ENCODE measurements around the gene IQSEC1.

IQSEC1 gene

DNA sequence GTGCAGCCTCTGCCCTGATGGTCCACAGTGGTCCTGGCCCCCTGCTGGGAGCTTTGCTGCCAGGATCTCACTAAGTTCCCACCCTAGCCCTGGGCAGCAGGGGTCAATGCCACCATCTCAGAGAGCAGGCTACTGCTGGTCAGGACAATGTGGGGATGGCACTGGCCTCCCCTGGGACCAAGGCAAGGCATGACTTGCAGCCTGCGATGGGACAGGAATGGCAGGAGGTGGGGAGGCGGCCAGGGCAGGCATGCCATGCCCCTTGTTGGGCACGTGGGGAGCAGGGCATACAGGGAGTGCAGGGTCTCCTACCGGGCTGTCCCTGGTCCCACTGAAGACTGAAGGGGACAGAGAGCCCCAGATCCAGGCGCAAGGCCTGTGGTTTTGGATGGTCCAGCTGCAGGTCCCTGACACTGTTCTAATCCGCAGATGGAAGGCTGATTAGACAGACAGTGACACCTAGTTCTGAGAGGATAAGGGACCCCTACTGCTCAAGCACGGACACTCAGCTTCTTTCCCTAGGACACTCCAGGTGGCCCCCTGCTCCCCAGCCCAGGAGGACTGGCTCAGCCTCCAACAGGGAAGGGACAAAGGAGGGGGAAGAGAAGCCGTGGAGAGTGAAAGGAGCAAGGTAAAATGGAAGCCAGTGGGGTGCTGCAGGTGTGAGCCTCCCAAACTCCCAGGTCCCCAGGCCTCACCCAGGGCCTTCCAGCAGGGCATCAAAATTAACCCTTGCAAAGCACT is 162.7 kb downstream of the IQSEC1 start:
- no peak for DNase-seq (ENCODE audit: low read depth in 2 of 2, low spot score in 1 of 2)

DNA sequence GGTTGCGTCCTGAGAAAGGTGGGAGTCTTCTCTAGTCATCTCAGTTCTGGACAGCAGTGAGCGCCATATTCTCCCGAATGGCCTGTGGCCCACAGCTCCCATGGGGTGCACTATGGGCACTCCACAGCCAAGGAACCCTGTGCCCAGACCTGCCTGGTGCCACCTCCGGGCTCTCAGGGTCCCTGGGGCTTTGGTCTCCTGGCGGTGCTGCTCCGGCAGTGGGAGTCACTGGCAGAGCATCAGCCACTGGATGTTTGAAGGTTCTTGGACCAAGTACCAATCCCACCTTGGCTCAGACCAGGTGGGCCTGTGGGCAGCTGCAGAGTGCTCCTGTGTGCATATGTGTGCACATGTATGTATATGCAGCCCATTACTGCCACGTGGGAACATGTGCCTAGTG is 163.5 kb downstream of the IQSEC1 start:
- DNase-seq (ENCODE audit: low read depth in 2 of 2, low spot score in 1 of 2), result no peak

DNA sequence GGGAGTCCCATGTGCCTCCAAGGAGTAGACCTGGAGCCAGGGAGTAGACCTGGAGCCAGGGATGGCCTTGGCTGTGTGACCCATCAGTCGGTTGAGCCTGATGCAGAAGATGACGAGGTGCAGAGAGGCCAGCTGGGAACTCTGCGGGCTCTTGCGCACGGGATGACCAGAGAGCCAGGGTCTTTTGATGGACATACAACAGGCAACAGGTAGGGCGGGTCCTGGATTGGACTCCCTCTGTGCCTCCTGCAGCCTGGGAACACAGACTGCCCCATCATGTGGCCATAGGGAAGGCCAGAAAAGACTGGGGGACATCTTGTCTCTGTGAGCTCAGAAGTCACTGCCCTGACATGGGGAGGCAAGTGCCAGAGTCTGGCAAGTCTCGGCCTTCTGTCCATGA is 164.4 kb downstream of the IQSEC1 start:
- no peak for DNase-seq (ENCODE audit: low read depth in 2 of 2, low spot score in 1 of 2)

DNA sequence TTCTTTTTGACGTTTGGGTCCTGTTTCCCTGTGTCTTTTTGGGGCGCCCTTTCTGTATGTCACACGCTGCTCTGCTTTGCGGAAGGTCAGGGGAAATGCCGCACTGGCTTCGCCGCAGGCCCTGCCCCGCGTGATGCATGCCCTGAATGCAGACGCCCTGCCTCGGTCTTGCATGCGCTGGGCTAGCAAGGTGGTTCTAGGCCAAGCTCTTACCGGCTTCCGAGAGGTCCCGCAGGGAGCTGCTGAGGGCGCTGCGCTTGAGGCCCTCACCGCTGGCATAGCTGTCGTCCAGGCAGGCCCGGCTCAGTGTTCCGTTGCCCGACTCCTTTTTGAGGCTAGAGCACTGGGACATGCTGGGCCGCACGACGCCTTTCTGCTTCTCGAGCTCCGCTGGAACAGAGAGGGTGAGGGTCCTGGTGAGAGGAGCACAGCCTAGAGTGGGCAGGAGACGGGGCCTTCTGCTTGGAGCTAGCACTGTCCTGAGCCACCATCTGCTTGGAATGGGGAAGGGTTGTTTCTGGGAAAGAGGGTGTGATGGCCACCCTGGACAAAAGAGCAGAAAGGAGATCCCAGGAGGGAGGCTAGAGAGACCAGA is 165.0 kb downstream of the IQSEC1 start:
- no peak for DNase-seq (ENCODE audit: low read depth in 2 of 2, low spot score in 1 of 2)

DNA sequence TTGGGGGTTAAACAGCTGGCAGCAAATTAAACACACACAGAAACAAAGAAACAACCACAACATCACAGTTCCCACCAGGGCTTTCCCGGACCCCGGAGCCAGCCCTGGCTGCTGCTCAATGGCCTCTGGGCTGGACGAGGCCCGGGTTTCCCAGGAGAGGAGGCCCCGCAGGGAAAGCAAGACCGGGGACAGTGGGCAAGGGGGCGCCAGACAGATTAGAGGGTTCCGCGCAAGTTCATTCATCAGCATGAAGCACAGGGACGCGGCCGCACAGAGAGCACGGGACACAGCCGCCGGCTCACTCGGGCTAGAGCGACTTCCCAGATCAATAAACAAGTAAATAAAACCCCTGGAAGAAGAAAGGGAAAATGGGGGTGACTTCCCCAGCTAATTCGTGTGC is 165.5 kb downstream of the IQSEC1 start:
- DNase-seq (ENCODE audit: low read depth in 2 of 2, low spot score in 1 of 2), result no peak

DNA sequence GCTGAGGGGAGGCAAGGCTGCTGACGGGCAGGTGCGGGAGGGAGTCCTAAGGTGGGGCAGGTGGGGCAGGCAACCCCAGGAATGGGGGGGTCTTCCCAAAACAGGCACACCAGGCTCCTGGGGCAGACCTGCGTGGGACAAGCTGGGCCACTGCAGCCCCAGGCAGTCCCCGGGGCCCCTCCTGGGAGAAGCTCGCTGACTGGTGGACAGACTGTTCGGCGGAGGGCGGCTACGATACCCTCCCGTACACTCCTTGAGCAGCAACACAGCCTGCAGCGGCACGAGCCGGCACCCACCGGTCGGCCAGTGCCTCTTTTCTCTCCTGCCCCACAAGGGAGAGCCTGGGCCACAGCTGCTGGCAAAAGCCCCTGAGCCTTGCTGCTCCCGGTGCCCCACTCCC is 165.9 kb downstream of the IQSEC1 start:
- no peak for DNase-seq (ENCODE audit: low read depth in 2 of 2, low spot score in 1 of 2)

DNA sequence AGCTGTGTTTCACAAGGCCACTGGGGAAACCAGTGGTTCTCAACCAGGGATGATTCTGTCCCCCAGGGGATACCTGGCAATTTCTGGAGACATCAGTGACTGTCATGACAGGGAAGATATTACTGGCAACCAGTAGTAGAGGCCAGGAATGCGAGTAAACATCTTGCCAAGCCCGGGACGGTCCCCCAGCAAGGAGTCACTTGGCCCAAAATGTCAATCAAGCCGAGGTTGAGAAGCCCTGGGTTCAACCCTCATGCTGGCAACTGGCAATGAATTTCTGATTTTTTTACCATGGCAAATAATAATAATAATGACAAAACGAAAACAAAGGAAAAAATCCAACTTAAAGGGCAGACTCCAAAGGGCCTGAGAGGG is 166.3 kb downstream of the IQSEC1 start:
- no peak for DNase-seq (ENCODE audit: low read depth in 2 of 2, low spot score in 1 of 2)

DNA sequence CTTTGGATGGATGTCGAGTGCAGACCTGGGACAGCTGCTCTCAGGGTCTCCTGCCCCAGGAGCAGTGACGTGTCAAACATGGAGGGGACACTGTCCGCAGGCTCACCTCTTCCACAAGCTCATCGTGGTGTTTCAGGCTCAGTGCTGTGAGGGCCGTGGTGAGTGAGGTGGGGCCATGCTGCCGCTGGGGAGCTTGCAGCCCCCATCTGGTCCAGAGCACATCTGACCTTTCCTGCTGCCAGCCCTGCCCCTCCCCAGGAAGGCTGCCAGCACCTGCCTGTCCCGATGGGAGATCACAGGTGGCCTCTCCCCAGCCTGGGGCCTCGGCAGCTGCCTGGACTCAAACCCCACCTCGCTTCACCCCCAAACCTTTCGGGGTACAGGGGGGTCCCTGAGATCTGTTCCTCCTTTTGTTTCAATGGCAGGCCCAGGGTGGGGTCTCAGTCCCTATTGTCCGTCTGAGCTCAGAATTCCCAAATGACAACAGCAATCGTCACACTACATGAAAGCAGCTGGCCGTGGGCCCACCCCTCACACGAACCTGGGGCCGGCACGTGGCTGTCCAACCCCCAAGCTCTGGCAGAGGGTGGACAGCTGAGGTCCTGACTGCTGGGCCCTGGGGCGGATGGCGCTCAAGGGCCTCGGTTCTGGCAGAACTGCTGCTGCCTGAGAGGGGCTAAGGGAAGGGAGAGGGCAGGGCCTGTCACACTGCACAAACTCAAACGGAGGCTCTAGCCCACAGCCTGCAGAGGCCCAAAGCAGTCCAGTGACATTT is 166.9 kb downstream of the IQSEC1 start:
- no peak for DNase-seq (ENCODE audit: low read depth in 2 of 2, low spot score in 1 of 2)

DNA sequence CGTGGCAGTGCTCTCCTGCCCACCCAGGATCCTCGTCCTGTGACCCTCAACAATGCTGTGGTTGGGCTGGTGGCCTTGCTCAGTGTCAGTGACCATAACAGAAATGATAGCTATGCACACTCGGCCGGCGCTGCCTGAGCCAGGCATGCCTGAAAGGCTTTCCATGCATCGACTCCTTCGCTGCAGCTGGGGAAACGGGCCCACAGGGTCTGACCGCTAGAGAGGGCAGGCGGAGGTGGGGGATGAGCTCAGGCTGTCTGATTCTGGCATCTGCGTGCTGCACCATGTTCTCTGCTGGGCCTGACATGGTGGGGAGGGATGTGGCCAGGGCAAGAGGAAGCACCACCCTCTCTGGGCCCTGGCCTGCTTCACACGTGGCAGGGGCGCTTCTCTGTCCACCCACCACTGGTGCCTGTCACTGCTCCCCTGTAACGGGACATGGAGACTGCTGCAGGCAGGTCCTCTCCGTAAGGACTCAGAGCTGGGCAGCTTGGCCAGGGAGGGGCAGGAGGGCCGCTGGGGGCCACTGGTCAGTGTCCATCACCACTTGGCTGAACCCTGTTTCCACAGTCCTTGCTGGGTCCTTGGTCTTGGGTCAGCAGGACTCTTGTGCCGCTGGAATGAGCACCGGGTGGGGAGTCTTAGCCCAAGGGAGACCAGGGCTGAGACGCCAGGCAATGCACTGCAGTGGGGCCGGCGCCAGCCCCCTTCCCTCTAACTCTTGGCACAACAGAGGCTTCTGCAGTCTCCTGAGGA is 167.7 kb downstream of the IQSEC1 start:
- DNase-seq (ENCODE audit: low read depth in 2 of 2, low spot score in 1 of 2), result no peak

DNA sequence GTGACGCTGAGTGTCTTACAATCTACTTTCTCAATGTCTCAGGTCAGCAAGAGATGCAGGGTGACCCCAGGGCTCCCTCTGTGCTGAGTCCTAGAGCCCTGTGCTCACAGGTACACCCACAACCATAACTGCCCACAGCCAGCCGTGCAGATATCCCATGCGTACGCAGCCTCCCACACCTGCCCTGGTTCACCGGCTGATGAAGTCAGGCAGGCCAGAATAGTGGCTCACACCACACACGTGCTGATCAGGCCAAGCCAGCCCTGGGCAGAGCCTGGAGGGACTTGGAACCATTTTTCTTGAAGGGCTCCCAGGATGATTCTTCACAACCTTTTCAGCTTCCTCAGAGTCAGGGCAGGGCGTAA is 168.3 kb downstream of the IQSEC1 start:
- DNase-seq (ENCODE audit: low read depth in 2 of 2, low spot score in 1 of 2), result no peak

DNA sequence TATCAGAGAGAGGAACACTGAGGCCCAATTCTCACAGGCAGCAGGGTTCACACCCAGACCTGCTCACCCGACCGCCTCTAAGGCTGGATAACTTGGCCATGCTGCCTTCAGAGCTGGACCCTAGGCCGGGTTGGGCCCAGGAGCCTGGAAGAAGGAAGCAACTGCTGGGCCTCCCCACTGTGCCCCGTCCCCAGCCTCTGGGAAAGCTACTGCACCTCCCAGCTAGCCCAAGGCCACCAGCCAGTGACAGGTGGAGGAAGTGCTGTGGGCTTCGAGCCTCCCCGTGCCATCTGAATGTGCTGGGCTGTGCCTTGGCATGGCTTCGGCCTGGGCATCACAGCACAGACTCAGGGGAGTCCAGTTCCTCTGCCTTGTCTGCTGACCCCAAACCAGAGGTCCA is 169.3 kb downstream of the IQSEC1 start:
- DNase-seq (ENCODE audit: low read depth in 2 of 2, low spot score in 1 of 2), result no peak

DNA sequence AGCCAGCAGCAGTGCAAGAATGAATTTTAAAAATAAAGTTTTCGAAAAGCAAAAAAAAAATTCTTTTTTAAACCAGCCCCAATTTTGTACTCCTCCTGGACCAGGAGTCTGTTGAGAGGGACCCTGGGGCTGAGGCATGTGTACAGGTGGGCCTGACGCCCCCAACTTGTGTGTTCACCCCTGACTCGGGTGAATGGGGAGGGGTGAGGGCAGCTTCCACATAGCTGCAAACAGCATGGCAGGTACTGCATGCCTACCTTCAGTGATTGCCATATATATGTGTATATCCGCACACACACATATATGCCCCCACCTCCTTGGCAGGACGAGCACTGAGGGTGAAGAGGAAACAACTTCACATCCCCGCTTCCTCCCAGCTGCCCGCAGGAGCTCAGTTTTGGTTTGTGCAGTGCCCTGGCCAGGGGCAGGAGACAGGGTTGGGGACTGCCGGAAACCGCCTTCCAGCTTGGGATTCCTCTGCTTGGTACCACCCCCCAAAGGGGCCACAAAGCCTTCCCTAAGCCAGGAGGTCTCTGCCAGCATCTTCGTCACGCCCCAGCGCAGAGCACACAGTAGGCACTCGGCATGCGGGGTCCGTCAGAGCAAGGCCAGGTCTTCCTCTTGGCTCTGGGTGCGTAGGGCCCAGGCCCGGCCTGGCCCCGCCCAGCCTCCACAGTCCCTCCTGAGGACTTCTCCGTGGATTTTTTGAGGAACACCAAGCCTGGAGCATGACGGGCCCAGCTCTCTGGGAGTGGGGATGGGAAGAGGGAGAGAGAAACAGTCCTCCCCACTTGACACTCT is 170.0 kb downstream of the IQSEC1 start:
- no peak for DNase-seq (ENCODE audit: low read depth in 2 of 2, low spot score in 1 of 2)

DNA sequence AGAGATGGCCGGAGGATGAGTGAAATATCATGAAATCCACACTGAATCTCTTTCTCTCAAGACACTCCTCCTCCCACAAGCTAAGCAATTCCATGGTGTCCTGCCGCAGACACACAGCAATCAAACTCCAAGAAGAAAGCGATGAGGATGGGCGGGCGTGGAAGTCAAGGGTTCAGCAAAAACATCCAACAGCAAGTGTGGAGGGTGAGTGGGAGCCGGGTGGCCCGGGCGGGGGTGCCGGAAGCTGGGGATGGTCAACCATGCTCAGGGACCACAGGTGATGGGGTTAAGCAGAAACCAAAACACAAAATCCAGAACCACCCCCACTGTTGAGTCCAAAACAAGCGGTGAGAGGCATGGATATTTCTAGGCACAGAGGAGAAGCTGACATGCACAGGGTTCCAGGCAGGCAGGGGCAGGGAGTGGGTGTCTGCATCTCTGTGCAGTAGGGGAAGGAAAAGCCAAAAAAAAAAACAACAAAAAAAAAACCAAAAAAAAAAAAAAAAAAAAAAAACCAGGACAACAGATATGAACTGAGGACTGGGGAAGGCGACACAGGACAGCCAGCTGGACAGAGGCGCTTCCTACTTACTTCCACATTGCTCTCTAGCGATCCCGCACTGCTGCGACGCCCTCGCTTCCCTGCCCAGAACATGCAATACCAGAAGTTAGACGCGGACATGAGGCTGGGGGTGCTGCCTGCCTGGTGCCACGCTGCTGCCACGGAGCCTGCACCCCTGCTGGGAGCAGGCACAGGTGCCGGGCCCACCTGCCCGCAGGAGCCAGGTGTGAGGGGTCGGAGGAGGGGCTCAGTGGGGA is 170.8 kb downstream of the IQSEC1 start:
- DNase-seq (ENCODE audit: low read depth in 2 of 2, low spot score in 1 of 2), result no peak

DNA sequence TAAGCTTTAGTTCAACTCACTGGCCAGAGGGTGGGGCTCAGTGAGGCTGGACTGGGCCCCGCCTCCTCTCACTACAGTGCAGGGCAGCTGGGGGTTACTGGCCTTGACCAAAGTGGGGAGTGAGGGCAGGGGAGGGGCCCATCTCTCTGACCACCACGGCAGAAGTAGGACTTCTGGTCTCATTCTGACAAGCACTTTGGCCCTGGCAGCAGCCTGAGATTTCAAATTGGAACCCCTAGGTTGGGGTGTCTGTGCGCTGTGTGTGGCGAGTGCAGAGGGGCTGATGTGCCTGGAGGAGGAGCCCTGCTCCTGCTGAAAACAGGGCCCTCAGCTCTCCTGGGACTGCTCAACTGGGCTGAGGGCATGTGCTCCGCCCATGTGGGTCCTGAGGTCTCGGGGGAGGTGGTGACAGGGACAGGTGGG is 171.6 kb downstream of the IQSEC1 start:
- DNase-seq (ENCODE audit: low read depth in 2 of 2, low spot score in 1 of 2), result no peak

DNA sequence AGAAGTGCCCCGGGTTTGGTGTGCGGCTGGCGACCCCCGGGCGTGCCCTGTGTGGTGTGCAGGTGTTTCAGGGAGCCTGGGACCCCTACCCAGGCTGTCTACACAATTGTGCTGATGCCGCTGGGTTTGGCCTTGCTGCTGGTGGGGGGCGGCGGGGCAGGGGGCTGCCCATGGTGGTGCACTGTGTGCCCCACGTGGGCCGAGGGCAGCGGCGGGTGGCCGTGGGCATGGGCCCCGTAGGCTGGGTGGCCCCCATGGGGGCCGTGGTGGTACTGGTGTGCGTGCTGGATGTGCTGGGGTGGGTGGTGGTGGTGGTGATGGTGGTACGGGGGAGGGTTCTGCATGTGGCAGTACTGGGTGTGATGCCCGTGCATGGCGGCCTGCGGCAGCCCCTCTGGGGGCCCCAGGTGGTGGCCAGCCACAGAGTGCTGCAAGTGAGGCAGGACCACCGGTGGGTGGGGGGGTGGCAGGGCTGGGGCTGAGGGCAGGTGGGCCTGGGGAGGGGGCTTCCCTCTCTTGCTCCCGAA is 172.3 kb downstream of the IQSEC1 start:
- DNase-seq (ENCODE audit: low read depth in 2 of 2, low spot score in 1 of 2), result no peak

DNA sequence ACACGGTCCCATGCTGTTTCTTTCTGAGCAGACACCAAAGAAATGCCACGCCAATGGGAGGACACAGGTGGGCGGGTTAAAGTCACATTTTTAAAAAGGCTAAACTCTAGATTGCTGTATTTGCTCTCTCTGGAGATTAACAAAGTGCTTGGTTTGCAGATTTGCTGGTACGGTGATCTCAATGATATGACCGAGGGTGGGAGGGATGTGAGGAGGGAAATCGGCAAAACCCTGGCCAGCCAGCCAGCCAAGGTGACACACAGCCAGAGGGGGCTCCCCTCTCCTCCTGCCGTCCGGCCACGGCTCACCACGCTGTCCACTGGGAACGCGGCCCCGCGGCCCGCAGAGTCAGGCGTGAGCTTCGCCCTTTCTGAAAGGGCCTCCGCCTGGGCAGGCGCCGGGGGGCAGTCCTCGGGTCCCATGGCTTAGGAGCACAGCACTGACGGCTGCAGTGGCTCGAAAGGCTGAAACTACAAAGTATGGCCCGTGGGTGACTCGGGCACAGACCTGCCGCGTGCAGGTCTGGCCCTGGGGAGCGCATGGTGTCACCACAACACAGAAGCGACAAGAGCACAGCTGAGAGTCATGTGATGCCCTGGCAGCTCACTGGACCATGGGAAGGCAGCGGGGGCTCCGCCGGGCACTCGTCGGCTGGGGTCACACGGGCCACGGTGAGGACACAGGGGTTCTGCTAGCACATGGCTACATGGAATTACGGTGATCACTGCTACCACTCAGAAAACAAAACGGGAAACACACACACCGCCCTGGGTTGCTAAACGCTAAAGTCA is 174.1 kb downstream of the IQSEC1 start:
- no peak for DNase-seq (ENCODE audit: low read depth in 2 of 2, low spot score in 1 of 2)

DNA sequence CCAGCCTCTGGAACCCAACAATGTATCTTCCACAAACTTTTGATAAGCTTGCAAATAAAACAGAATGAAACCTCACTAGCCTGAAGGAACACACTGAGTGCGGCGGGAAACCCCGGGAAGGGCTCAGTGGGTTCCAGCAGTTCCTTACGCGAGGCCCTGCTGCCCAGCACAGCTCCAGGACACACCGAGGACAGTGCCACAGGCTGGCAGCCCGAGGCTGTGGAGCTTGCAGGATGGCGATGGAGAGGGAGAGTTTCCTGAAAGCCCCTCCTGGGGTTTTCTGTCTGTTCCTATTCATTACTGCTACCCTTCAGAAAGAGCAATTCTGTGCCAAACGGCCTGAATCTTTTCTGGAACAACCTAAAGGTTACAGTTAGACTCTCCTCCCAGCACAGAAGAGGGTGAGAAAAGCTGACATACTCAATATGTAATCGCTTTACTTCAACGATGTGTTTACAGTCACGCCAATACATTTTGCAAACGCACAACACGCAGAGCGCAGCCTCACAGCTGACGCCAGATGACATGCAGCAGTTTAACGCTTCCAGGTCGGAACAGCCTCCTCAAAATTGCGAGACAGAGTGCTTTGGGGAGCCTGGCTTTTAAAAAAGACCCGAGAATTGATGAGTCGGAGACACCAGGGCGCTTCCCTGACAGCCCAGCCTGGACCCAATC is 174.8 kb downstream of the IQSEC1 start:
- no peak for DNase-seq (ENCODE audit: low read depth in 2 of 2, low spot score in 1 of 2)

Measured in stimulated activated CD8-positive, alpha-beta memory T cell treated with anti-CD3 and anti-CD28 coated beads, Interleukin-4, amount 100 ng/mL, for 4 hours (primary cell).